GM10847 (cell line): ENCODE results near the gene GPR17.

ENCODE experiments used
- POLR2A ChIP-seq: IDR thresholded peaks from 2 replicates; pipeline ENCODE4 v1.6.1; 2011; ENCODE audit not compliant: insufficient read length; ENCODE audit errors: extremely low read depth

Gene GPR17

DNA sequence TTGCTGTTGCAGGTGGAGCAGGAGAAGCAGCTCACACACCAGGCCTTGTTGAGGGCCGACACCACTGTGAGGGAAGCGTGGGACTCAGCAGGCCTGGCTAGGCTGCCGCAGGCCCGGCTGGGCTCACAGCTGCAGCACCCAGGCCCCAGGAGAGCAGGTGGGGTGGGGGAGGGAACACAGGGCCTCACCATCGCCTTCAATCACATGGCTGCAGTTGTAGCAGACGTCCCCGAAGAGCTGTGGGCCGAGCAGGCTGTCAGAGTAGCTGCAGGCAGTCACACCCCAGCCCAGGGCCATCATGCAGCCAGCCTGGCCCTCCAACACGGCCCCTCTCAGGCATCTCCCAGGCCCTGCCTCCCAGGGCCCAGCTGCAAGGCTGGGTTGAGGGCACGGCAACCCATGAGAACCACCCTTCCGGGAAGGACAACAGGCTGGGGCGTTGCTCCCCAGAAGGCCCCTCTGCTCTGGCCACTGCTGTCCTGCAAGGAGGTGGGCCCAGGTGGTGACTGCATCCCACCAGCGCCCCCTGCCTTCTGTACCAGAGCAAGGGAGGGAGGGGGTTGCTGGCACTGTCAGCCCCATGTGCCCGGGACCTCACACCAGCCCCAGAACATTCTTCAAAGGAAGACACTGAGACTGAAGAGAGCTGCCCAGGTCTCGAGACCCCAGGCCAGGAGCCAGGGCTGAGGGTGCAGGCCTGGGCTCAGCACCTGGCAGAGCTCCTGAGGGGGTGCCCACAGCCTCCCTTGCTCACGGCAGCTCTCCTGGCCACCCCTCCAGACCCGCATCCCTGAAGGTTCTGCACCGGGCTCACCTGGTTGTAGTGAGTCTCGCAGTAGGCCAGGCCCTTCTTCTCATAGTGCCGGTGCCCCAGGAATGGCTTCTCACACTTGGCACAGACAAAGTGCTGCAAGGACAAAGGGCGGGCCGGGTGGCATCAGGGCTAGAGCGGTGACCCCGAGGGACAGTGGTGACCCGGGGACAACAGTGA lies 5.6 kb upstream of the GPR17 start:
- TF ChIP-seq POLR2A, result no peak

DNA sequence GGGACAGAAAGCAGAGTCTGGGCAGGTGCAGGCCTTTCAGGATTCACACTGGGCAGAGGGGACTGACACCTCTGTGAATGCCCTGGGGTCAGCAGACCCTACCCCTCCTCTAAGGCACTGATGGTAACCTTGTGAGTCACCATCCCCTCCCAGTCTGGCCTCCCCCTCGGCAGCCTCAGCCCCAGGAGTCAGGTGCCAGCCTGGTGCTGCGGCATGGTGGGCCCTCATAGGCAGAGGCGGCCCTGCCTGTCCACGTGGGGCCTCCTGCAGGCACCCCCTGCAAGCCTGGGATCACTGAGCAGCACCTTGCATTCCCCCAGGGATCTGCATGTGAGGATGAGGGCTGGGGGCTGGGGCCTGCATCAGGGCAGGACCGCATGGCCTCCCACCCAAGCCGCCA lies 4.8 kb upstream of the GPR17 start:
- TF ChIP-seq POLR2A, result no peak

DNA sequence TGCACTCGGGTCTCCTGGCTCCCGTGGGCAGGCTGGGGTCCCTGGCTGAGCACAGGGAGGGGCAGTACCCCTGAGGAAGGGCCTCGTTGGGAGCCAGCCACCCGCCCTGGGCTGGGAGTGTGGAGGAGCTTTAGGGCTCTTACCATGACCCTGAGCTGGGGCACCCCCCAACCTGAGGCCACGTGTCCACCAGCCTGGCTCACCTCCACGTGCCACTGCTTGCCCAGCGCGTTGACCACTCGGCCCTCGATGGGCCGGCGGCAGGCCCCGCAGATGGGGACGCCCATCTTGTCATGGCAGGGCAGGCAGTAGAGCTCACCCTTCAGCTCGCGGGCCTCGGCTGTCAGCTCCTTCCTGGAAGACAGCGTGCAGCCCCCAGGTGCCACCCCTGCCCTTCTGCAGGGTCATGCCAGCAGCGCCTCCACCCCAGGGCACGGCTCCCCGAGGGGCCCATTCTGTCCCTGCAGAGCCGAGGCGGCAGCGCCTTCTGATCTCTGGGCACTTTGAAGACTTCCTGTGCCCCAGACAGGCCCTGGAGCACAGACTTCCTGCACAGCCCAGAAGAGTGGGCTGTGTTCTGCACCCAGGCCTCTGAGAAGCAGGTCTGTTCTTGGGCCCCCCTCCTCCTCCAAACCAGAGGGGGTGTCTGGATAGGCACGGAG lies 4.0 kb upstream of the GPR17 start:
- TF ChIP-seq POLR2A, result no peak

DNA sequence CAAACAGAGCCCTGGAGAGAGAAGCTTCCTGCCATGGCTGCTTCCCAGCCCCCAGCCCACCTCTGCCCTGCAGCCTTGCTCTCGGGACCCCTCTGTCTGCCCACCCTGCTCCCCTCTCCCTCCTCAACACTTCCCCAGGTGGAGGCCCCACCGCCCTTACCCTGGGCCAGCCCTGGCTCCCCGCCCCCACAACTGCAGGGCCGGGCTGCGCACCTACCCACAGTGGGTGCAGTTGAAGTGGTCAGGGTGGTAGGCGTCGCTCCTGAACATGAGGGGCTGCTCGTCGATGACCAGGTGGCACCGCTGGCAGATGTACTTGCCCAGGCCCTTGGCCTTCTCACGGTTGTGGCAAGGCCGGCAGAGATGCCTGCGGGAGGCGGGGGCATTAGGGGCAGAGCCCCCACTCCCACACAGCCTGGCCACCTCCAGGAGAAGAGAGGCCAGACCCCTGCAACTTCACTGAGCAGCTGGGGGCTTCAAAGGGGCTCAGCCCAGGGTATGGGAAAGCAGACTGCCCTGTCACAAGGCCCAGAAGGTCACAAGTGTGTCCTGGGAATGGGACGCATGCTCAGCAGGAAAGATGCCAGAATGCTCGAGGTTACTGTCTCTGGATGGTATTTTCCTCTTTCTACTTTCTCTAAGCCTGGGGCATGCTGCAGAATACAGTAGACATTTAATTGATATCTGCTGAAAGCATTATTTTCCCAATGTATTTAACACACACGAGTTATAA lies 3.1 kb upstream of the GPR17 start:
- no peak for TF ChIP-seq POLR2A

DNA sequence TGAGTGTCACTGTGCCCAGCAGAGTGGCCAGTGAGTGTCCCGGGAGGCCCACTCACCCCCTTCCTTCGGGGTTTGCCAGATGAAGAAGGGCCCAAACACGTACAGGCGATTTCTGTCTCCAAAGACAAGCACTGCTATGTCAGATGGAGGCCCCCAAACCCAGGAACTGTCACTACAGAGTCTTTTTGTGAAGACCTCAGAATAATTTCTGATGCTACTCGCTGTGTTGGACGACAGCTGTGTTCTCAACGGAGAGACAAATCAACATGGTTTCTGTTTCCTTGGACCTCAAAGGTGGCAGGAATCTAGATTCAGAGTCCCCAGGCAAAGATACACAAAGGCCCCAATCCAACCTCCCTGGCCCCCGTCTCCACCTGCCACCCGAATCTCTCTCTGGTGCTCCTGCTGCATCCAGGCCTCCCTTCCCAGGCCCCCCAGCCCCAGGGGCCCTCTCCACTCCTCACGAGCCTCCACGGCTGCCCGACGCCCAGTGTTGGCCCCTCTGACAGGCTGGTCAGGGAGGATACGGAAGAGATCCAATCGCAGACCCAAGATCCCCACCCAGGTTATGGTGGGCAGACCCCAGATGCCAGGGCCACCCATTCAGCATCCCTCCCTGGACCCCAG lies 2.4 kb upstream of the GPR17 start:
- no peak for TF ChIP-seq POLR2A

DNA sequence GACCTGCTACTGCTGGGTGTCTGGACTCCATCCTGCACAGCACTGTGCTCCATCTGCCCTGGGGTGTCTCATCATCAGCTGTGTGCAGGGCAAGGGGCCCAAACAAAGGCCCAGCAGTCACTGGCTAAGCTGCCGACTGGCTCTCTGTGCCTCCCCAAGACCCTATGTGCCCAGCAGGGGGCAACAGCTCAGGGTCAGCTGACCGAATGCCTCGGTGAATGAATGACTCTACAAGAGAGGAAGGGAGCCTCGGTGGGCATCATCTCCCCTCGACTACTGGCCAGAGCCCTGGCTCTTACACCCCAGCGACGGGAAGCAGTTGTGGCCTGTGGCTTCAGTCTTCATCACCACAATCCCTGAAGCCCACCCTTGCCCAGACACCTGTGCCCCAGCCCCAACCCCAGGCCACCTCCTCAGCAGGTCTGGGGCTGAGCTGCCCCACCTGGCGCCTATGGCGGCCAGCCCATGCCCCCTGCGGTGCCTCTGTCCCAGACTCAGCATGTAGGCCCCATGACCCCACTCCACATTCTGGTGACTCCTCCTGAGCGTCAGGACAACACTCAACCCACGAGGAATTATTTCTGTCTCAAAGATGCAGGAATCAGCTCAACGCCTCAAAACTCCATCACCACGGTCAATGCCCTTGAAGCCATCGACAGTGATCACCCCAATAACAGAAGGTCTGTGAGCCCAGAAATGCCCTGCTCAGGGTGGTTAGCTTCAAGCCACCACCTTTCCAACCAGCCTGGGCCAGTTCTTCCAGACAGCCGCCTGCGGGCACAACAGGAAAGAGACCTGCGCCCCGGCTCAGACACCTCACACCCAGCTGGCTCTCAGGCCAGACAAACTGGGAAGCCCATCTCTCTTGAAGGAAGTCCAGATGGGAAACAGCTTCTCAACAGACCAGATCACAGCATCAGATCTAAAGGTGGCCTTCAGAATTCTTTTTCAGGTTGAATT lies 1.6 kb upstream of the GPR17 start:
- no peak for TF ChIP-seq POLR2A

DNA sequence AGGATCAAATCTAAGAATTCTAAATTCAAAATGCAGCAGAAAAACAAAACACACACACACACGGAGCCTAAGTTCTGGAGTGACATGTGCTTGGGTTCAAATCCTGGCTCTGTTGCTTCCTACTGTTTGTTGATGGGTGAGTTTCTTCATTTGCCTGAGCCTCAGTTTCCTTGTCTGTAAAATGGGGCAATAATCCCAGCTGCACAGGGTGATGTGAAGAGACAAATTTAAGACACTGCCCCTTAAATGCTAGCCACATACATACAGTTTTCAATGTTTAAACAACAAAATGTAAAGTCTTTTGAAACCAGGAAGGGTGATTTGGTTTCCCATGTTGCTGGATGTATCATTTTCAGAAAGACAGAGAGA lies 943 bp upstream of the GPR17 start:
- TF ChIP-seq POLR2A, result no peak

DNA sequence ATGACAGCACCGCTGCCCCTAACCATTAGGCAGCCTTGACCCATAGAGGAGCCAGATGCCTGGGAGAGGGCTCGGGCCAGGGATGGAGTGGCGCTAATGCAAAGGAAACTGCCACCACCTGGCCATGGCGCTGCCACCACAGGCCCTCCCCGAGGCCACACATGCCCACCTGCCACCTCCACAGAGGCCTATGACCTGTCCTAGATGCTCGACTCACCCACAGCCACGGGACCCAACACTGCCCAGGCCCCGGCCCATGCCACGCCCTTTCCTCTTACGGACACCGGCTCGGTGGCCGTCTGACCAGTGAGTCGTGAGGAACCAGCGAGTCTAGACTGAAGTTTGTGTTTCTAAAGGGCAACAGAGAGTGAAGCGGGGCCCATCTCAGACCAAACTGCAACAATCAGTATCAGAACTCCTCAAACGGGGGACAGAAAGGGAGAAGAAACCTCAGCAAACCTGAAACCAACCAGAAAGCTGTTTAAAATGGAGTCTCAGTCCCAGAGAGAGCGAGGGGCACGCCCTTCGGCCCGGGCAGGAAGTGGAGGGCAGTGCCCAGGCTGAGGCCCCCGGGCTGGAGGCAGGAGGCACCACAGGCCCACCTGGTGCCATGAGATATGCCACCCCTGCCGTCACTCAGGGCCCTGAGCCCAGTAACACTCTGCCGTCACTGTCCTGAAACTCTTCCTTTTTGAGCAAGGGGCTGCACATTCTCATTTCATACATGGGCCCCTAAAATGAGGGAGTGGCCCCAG lies 711 bp downstream of the GPR17 start:
- TF ChIP-seq POLR2A, result no peak

DNA sequence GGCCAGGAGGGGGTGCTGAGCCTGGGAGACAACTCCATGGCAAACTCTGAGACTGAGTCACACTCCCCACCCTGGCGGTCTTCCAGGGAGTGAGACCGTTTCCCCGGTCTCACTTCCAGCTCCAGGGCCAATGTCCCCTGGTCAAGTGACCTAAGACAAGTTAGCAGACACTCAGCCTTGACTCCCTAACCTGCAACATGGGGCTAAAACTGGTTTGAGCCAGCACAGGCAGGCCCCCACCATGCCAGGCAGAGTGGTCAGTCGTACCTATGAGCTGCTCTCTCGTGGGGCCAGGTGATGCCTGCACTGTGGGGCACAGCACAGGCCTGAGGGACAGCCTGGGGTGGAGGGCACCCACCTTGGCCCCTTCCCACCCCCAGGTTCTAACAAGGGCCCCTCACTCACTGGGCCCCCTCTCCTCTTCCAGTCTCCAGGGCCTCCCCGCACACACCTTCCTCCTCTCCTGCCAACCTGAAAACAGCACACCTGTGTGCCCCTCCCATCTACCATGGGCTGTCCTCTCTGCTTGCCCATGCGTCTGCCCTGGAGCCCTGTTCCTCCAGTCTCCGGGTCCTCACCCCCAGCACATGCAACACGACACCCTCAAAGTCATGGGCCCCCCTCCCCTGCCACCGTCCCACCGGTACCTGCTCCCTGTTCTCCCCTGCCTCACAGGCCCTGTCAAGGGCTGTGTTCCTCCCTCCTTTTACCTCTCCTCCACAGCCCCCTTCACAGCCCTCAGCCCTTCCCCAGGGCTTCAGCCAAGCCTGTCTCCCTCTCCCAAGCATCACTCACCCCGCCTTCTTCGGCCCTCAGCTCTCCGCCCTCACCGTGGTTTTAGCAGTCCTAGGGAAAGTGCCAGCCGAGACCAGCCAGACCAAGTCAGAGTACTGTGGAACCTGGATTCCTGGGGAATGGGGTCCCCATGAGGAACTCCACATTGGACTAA lies 1.6 kb downstream of the GPR17 start:
- no peak for TF ChIP-seq POLR2A

DNA sequence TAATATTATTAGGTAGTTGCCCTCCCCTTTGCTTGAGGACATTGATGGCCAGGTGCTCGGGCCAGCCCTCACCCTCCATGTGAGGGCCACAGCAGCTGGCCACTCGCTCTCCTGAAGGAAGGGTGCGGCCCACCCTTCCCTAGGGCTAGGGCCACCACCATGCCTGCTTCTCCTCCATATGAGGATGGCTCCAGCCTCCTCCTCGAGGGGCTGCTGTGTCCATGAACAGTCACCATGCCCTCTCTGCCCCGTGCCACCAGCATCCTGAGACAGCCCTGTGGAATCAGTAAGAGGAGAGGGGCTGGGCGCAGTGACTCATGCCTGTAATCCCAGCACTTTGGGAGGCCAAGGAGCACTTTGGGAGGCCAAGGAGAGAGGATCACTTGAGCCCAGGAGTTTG lies 2.4 kb downstream of the GPR17 start:
- TF ChIP-seq POLR2A, result no peak

DNA sequence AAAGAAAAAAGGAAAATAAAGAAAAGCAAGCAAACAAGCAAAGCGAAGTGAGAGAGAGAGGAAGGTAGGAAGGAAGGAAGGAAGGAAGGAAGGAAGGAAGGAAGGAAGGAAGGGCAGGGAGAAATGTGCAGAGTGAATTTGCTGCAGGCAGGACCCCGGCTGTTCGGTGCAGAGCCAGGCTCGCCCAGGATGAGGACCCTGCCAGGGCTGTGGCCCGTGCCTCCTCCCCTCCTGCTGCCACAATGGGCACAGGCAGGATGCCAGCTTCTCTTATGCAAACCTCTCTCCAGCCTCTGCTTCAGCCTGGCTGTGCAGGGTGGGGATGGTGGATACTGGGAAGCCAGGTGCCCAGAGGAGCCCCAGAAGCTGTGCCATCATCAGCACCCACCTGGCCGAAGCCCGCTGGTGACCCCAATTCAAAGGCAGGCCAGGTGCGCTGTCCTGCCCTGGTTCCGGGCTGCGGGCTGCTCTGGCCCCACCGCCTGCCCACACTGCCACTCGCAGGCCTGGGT lies 3.2 kb downstream of the GPR17 start:
- no peak for TF ChIP-seq POLR2A

DNA sequence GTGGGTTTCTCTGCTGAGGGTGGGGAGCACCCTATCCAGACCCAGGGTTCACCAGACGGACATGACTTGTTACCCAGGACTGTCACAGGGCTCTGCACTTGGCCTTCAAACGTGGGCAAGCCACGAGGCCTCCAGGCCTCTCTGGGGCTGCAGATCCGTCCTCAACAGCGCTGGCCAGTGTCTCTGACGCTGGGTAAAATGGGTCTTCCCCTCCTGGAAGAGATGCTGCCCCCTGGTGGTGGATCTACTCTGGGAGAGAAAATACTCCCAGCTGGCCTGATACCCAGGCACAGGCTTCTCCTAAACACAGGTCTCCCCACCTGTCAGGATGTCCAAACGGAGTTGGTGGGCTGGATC lies 3.7 kb downstream of the GPR17 start:
- no peak for TF ChIP-seq POLR2A
